Neural cell (in vitro differentiated cells): ENCODE results near the gene IRF2BPL. TPM values are rescaled to one million over a fixed set of nuclear protein-coding genes. Genes with fewer than 3 reads are reported as not detected.

ENCODE experiments used
- H2AFZ ChIP-seq: fragments of 200-600, 300-800 bp; sonication (generic), shearing (Covaris generic); 2 replicates; pipeline ENCODE4 v1.6.0; 2014; ENCODE audit warnings: low read depth, mild to moderate bottlenecking, antibody characterized with exemption, low read length, moderate library complexity
- H3F3A ChIP-seq: fragments of 200-600 bp; shearing (Covaris generic); 2 replicates; pipeline ENCODE4 v1.6.1; 2016; ENCODE audit warnings: mild to moderate bottlenecking, moderate library complexity, mixed read lengths, antibody characterized with exemption, low read length; ENCODE audit not compliant: insufficient read depth, poor library complexity, severe bottlenecking
- H3K27ac ChIP-seq: fragments of 200-600, 300-800 bp; sonication (generic), shearing (Covaris generic); 2 replicates; pipeline ENCODE4 v1.5.1; 2014; ENCODE audit warnings: mild to moderate bottlenecking, low read length, moderate library complexity
- H3K27me3 ChIP-seq: fragments of 300-800, 200-600 bp; sonication (generic), shearing (Covaris generic); 2 replicates; pipeline ENCODE4 v1.6.0; 2014; ENCODE audit warnings: mild to moderate bottlenecking, low read depth, low read length, moderate library complexity; ENCODE audit not compliant: insufficient read depth
- H3K36me3 ChIP-seq: fragments of 300-800, 200-600 bp; sonication (generic), shearing (Covaris generic); 2 replicates; pipeline ENCODE4 v1.5.1; 2014; ENCODE audit warnings: mild to moderate bottlenecking, antibody characterized with exemption, low read length, moderate library complexity; ENCODE audit not compliant: insufficient read depth
- H3K4me2 ChIP-seq: fragments of 300-800, 200-600 bp; sonication (generic), shearing (Covaris generic); 2 replicates; pipeline ENCODE4 v1.6.0; 2014; ENCODE audit warnings: mild to moderate bottlenecking, low read length
- H3K4me3 ChIP-seq: fragments of 300-800, 200-600 bp; sonication (generic), shearing (Covaris generic); 2 replicates; pipeline ENCODE4 v1.5.1; 2014; ENCODE audit warnings: mild to moderate bottlenecking, low read length, moderate library complexity
- H3K79me2 ChIP-seq: fragments of 200-600 bp; shearing (Covaris generic); replicated peaks from 2 replicates; pipeline ENCODE4 v1.6.0; 2014; ENCODE audit warnings: mild to moderate bottlenecking, low read length, moderate library complexity; ENCODE audit not compliant: insufficient read depth
- H3K9ac ChIP-seq: fragments of 300-800, 200-600 bp; sonication (generic), shearing (Covaris generic); 2 replicates; pipeline ENCODE4 v1.6.1; 2016; ENCODE audit warnings: mild to moderate bottlenecking, low read length, mixed read lengths
- H3K9me2 ChIP-seq: fragments of 200-600 bp; shearing (Covaris generic); 2 replicates; pipeline ENCODE4 v1.6.1; 2016; ENCODE audit warnings: mild to moderate bottlenecking, low read length, mixed read lengths; ENCODE audit not compliant: insufficient read depth
- H3K9me3 ChIP-seq: fragments of 200-600, 300-800 bp; sonication (generic), shearing (Covaris generic); 2 replicates; pipeline ENCODE4 v1.6.1; 2016; ENCODE audit warnings: mild to moderate bottlenecking, mixed run types, low read length, moderate library complexity, mixed read lengths
- H4K20me1 ChIP-seq: fragments of 200-600 bp; shearing (Covaris generic); 2 replicates; pipeline ENCODE4 v1.6.1; 2016; ENCODE audit warnings: mild to moderate bottlenecking, mixed run types; ENCODE audit not compliant: insufficient read depth
- EP300 ChIP-seq: fragments of 450-650 bp; conservative IDR thresholded peaks from 2 replicates; pipeline ENCODE4 v1.6.1; 2014; ENCODE audit warnings: antibody characterized with exemption, mild to moderate bottlenecking, moderate library complexity; ENCODE audit not compliant: poor library complexity, severe bottlenecking
- EZH2 ChIP-seq: fragments of 200-600, 300-800 bp; shearing (Covaris generic), sonication (generic); IDR thresholded peaks from 2 replicates; pipeline ENCODE4 v1.6.1; 2014; ENCODE audit warnings: antibody characterized with exemption, low read length, borderline replicate concordance, mild to moderate bottlenecking; ENCODE audit not compliant: insufficient read depth, poor library complexity, severe bottlenecking
- MXI1 ChIP-seq: fragments of 450-650 bp; conservative IDR thresholded peaks from 2 replicates; pipeline ENCODE4 v1.6.1; 2014; ENCODE audit warnings: antibody characterized with exemption, mild to moderate bottlenecking; ENCODE audit not compliant: poor library complexity, severe bottlenecking
- POLR2AphosphoS5 ChIP-seq: IDR thresholded peaks from 2 replicates; pipeline ENCODE4 v1.6.1; 2012
- RAD21 ChIP-seq: fragments of 450-650 bp; conservative IDR thresholded peaks from 2 replicates; pipeline ENCODE4 v1.6.1; 2014; ENCODE audit warnings: antibody characterized with exemption, mild to moderate bottlenecking, moderate library complexity
- SMC3 ChIP-seq: fragments of 450-650 bp; conservative IDR thresholded peaks from 2 replicates; pipeline ENCODE4 v1.6.1; 2014; ENCODE audit warnings: antibody characterized with exemption, mild to moderate bottlenecking, moderate library complexity; ENCODE audit not compliant: poor library complexity
- TAF1 ChIP-seq: IDR thresholded peaks from 2 replicates; pipeline ENCODE4 v1.6.1; 2012; ENCODE audit warnings: low read depth
- polyA plus RNA-seq: library from polyadenylated mRNA; depleted of rRNA; stranded (reverse); fragments of >200 nt; gene quantifications from 2 replicates; pipeline ENCODE4 v1.2.3, GENCODE V29; 2014
- TF ChIP-seq, protein P1 (sequence below): fragments of 450-650 bp; IDR thresholded peaks from 2 replicates; pipeline ENCODE4 v1.5.1; 2014; ENCODE audit warnings: antibody characterized with exemption, mild to moderate bottlenecking, moderate library complexity; ENCODE audit not compliant: poor library complexity, severe bottlenecking
- TF ChIP-seq, protein P2 (sequence below): IDR thresholded peaks from 2 replicates; pipeline ENCODE4 v1.6.1; 2012; ENCODE audit warnings: borderline replicate concordance

Gene IRF2BPL
- polyA plus RNA-seq, 1 donor from 2014 or later: 42.9 TPM

- Histone ChIP-seq H3K79me2 (no peaks in the 10 kb centered on the region), H3K9me2 (no peaks in the 10 kb centered on the region), H3F3A (no peaks in the 10 kb centered on the region), H3K4me2 (no peak overlapping the region), H3K9ac (no peak overlapping the region), H2AFZ (no peak overlapping the region), H3K27ac (no peak overlapping the region), H4K20me1 (no peaks in the 10 kb centered on the region), H3K9me3 (no peaks in the 10 kb centered on the region), H3K27me3 (no peaks in the 10 kb centered on the region), H3K4me3 (no peak overlapping the region), H3K36me3 (no peaks in the 10 kb centered on the region)
- TF ChIP-seq MXI1 (no peak), RAD21 (no peak), POLR2AphosphoS5 (no peak), EP300 (no peak), TAF1 (no peak), EZH2 (no peak), SMC3 (no peak)
- TF ChIP-seq, protein P1, sequence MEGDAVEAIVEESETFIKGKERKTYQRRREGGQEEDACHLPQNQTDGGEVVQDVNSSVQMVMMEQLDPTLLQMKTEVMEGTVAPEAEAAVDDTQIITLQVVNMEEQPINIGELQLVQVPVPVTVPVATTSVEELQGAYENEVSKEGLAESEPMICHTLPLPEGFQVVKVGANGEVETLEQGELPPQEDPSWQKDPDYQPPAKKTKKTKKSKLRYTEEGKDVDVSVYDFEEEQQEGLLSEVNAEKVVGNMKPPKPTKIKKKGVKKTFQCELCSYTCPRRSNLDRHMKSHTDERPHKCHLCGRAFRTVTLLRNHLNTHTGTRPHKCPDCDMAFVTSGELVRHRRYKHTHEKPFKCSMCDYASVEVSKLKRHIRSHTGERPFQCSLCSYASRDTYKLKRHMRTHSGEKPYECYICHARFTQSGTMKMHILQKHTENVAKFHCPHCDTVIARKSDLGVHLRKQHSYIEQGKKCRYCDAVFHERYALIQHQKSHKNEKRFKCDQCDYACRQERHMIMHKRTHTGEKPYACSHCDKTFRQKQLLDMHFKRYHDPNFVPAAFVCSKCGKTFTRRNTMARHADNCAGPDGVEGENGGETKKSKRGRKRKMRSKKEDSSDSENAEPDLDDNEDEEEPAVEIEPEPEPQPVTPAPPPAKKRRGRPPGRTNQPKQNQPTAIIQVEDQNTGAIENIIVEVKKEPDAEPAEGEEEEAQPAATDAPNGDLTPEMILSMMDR: no peak
- TF ChIP-seq, protein P2, sequence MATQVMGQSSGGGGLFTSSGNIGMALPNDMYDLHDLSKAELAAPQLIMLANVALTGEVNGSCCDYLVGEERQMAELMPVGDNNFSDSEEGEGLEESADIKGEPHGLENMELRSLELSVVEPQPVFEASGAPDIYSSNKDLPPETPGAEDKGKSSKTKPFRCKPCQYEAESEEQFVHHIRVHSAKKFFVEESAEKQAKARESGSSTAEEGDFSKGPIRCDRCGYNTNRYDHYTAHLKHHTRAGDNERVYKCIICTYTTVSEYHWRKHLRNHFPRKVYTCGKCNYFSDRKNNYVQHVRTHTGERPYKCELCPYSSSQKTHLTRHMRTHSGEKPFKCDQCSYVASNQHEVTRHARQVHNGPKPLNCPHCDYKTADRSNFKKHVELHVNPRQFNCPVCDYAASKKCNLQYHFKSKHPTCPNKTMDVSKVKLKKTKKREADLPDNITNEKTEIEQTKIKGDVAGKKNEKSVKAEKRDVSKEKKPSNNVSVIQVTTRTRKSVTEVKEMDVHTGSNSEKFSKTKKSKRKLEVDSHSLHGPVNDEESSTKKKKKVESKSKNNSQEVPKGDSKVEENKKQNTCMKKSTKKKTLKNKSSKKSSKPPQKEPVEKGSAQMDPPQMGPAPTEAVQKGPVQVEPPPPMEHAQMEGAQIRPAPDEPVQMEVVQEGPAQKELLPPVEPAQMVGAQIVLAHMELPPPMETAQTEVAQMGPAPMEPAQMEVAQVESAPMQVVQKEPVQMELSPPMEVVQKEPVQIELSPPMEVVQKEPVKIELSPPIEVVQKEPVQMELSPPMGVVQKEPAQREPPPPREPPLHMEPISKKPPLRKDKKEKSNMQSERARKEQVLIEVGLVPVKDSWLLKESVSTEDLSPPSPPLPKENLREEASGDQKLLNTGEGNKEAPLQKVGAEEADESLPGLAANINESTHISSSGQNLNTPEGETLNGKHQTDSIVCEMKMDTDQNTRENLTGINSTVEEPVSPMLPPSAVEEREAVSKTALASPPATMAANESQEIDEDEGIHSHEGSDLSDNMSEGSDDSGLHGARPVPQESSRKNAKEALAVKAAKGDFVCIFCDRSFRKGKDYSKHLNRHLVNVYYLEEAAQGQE: no peak
These were observed 20.5 kb downstream of the IRF2BPL start for GRCh38 chr14:77007975-77008421.

GRCh38 chr14:77007183-77007974 is 21.1 kb downstream of the IRF2BPL start:
- Histone ChIP-seq H3F3A (no peaks in the 10 kb centered on the region), H3K36me3 (no peaks in the 10 kb centered on the region), H3K4me3 (no peak overlapping the region), H3K9me2 (no peaks in the 10 kb centered on the region), H3K9me3 (no peaks in the 10 kb centered on the region), H3K9ac (no peak overlapping the region), H3K79me2 (no peaks in the 10 kb centered on the region), H2AFZ (no peak overlapping the region), H3K27me3 (no peaks in the 10 kb centered on the region), H3K4me2 (no peak overlapping the region), H3K27ac (no peak overlapping the region), H4K20me1 (no peaks in the 10 kb centered on the region)
- TF ChIP-seq, protein P1: no peak
- no peak for TF ChIP-seq MXI1
- no peak for TF ChIP-seq SMC3
- no peak for TF ChIP-seq EP300
- TF ChIP-seq POLR2AphosphoS5: no peak
- TF ChIP-seq RAD21: no peak
- TF ChIP-seq, protein P2: no peak
